ENCODE results near the gene SPANXN2.
"Not testable (repeated sequence)": the region's sequence is repeated elsewhere in the genome, so short reads cannot be mapped to it uniquely, and the experiment has no call there.

Gene SPANXN2, protein sequence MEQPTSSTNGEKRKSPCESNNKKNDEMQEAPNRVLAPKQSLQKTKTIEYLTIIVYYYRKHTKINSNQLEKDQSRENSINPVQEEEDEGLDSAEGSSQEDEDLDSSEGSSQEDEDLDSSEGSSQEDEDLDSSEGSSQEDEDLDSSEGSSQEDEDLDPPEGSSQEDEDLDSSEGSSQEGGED

DNA sequence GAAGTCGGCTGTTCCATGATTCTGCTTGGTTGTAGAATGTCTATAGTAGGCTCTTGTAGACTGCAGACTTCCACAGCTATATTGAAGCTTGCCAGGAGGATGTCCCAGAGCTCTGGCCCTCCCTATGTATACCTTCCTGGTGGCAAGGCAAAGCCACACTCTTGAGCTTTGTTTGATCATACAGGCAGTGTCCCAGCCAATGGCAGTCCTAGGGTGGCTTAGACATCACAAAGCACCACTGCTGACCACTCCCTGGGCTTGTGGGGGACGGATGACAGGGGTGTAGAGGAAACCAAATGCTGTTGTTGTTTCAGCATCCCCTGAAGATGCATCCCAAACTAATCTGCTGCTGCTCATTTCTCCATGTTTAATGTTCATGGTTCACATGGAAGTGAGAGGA, at the start of gene SPANXN2:
Gene SPANXN2, minus strand, starts transcription at position 101 of the 400 bp plus-strand sequence. Its CDS starts 84 bp downstream, at position 17.
- DNase-seq, result not testable (repeated sequence)

DNA sequence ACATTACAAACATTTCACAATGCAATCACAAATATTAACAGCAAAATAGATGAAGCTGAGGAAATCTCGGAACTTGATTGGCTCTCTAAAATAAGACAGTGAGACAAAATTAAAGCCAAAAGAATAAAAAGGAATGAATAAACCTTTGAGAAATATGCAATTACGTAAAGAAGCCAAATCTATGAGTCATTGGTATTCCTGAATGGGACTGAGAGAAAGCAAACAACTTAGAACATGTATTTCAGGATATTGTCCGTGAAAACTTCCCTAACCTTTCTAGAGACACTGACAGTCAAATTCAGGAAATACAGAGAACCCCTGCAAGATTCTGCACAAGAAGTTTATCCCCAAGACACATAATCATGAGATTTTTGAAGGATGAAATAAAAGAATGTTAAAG, 48.4 kb upstream of the SPANXN2 start:
- no peak for DNase-seq

DNA sequence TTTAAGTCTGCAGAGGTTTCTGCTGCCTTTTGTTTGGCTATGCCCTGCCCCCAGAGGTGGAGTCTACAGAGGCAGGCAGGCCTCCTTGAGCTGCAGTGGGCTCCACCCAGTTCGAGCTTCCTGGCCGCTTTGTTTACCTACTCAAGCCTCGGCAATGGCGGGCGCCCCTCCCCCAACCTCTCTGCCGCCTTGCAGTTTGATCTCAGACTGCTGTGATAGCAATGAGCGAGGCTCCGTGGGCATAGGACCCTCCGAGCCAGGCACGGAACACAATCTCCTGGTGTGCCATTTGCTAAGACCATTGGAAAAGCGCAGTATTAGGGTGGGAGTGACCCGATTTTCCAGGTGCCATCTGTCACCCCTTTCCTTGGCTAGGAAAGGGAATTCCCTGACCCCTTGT, 47.2 kb upstream of the SPANXN2 start:
- DNase-seq, result not testable (repeated sequence)

DNA sequence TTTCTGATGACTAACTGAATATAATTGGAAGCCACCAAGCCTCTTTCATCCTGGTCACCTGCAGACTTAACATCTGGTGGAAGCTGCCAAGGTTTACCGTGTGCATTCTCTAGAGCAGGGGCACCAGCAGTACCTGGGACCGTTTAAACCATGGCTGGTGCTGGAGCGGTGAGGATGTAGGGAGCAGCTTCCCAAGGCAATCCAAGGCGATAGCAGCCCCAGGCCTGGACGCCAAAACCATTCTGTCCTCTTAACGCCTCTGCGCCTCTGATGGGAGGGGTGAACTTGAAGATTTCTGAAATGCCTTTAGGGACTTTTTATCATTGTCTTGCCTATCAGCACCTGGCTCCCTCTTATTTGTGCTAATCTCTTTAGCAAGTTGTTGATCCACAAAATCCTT, 37.3 kb upstream of the SPANXN2 start:
- no peak for DNase-seq

DNA sequence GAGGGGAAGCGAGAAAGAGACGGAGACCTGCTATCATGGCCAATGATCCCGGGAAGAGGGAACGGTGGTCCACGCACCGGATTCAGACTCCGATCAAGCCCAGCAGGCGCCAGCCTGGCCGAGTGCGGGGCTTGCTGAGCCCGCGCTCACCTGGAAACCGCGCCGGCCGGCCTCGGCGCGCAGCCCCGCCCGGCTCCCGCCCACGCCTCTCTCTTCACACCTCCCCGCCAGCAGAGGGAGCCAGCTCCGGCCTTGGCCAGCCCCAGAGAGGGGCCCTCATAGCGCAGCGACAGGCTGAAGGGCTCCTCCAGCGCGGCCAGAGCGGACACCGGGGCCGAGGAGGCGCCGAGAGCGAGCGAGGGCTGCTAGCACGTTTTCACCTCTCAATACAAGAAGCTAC, 36.8 kb upstream of the SPANXN2 start:
- no peak for DNase-seq

DNA sequence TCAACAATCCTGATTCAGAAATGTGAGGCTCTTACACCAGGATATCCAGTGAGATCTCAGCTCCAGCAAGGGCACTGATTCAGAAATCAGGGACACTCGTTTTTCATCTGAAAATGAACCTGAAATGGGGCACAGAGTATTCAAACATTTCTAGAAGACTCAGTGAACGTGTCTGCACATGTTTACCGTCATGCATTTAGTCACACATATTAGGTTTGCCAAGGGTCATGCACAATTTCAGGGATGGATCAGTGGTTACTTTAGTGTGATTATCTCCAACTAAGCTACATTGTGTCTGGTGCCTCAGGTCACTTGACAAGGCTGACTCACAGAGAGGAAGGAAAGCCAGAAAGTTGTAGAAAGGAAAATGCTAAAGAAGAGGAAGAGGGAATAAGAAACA, 33.6 kb upstream of the SPANXN2 start:
- DNase-seq, result no peak

DNA sequence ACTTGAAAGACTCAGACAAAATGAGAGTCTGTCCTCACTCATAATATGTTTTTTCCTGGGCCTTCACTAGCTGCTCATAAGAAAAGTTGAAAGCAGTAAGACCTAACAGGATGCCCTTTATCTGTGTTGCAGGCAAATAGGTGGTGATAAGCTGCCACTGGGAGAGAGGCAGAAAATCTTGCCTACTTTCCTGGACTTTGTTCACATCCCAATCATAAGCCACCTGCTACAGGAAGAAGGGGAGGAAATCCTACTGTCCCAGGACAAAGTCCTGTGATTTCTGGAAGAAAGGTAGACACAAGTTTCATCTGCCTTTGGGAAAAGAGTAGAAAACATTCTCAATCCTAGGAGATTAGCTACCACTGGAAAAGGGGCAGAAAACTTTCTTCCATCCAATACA, 13.3 kb upstream of the SPANXN2 start:
- DNase-seq, result no peak

DNA sequence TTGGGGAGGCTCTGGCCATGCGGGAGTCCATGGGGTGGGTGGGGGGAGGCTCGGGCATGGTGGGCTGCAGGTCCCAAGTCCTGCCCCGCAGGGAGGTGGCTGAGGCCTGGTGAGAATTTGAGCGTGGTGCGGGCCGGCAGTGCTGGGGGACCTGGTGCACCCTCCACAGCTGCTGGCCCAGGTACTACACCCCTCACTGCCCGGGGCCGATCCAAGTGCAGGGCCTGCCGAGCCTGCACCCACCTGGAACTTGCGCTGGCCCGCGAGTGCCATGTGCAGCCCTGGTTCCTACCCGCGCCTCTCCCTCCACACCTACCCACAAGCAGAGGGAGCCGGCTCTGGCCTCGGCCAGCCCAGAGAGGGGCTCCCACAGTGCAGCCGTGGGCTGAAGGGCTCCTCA, 5.7 kb upstream of the SPANXN2 start:
- DNase-seq, result no peak

DNA sequence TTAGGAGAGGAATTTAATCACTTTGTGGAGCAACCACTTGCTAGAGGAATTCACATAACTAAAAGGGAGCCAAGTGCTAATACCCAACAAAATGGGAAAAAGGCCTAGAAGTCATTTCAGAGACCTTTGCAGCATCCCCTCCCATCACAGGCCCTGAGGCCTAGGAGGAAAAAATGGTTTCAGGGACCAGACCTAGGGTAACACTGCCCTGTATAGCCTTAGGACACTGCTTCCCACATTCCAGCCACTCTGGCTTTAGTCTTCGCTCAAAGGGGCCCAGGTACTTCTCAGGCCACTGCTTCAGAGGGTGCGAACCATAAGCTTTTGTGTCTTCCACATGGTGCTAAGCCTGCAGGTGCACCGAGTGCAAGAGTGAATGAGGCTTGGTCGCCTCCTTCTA, 19.1 kb downstream of the SPANXN2 start:
- no peak for DNase-seq

DNA sequence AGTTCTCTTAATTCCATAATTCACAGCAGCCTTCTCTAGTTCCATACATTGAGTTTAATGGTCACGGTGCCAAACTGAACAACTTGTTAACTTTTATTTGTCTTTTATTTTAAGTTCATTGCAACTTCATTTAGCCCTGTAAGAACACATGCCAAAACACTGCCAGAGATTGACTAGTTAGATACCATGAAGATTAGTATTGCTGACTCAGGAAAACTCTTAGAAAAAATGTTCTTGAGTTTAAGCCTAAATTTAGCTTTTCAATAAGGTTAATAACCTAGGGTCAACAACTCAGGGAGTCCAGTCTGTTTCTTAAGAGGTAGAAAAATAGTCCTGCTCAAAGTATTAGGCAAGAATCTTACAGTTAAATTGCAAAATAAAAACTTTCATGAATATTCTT, 25.7 kb downstream of the SPANXN2 start:
- no peak for DNase-seq

DNA sequence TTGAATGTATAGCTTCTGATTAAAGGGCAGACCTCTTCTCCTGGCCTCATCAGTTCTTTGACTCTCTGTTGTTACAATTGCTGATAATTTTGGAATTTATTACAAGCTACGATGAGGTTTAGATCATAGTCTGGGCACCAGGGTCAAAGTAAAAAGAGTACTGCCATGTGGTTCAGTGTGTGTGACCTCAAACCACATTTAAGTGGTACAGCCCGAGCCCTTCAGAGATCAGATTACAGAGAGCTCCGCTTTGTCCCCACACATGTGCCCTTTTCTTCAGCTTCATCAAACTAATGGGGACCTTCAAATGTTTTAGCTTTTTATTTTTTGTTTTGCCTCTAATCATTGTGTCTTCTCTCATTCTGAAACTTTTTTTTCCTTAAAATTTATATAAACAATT, 37.1 kb downstream of the SPANXN2 start:
- DNase-seq, result no peak

DNA sequence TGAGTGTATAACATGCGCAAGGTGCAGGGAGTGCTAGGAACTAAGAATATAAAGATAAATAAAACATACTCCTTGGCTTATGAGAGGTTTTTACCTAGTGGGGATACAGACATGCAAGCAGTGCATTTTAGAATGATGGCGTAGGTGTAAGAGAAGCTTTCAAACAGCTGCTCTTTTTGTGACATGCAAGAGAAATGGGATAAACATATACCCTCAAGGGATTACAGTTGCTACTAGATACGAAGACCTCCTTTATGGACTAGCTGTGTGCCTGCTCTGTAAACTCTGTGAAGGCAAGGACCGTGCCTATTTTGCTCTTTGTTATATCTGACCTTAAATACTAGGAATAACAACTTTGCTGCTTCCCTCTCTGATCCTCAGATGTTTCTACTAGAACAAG, 45.6 kb downstream of the SPANXN2 start:
- no peak for DNase-seq

DNA sequence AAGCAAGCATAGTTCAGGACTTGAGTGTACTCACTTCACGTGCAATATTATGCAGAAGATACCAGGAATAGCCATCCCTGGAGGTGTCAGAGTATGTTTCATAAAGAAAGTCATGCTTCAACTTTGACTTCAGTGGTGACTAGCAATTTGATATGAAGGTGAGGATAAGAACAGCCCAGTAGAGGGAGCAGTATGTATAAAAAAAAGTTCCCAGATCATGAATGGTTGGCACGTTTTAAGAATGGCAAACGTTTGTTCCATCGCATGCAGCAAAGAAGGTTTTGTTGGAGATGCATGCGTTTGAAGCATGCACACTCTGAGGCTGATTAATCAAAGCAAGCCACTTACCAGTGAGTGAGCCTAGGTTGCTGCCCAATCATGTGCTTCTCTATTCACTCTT, 51.2 kb downstream of the SPANXN2 start:
- DNase-seq, result peak in 1 of 2 experiments; percentile 1

DNA sequence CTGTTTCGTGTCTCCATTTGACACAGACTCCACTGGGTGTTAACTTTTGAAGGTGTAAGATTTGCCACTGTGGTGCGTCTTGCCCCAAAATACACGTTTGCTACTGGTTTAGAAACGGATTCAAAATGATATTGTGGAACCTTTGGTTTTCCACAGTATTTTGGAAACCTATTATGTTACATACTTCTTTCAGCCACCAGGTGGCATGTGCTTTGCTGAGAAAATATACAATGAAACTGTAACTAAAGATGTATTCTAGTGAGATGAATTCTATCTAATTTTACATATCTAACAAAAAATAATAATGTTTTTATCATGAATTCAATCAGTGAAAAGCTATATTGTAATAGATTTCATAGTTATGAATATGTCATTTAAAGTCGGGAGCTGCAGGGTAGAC, 56.2 kb downstream of the SPANXN2 start:
- peak in 1 of 2 experiments; percentile 0 for DNase-seq

DNA sequence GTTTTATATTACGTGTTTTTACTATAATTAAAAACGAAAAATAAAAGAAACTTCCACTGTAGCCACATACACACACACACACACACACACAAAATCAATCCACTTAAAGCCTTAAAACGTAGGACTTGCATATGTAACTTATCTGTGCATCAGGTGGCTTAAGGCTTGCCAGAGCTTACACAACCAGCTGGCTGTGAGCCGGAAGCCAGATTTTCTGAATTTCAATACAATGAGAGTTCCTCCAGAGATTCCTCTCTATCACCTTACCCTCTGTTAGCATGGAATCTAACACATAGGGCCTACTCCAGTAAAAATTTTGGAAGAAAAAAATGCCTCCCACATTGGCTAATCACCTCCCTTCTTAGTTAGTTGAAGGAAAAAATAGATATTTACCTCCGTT, 56.8 kb downstream of the SPANXN2 start:
- DNase-seq, result no peak

Data from AML-193 (cell line).